CD14-positive monocyte (primary cell): ENCODE measurements around the gene CELF2. TPM values are rescaled to one million over a fixed set of nuclear protein-coding genes. Genes with fewer than 3 reads are reported as not detected.
A peak's percentile ranks its signal among the peaks of the same experiment; 100 is the strongest.

Experiments
- DNase-seq, 3 donors: peaks; one replicate each; pipeline ENCODE4 v3.0.0-alpha.2; 2011 to 2022
- H2AFZ ChIP-seq: 2 replicates; pipeline ENCODE4 v1.6.0; 2012; ENCODE audit warnings: mild to moderate bottlenecking, low read depth, low read length, inconsistent platforms; ENCODE audit not compliant: insufficient read depth, poor library complexity, severe bottlenecking
- H3K27ac ChIP-seq, 2 donors: 1 replicate in 1 of 2; 2 replicates in 1 of 2; pipeline ENCODE4 v1.5.1; 2012 to 2013; ENCODE audit warnings: low read length in 2 of 2, control low read depth in 1 of 2, inconsistent platforms in 1 of 2, low read depth in 1 of 2, mild to moderate bottlenecking in 1 of 2
- H3K27me3 ChIP-seq, 2 donors: one replicate each; pipeline versions ENCODE4 v1.6.0 to v1.6.1; 2011 to 2013; ENCODE audit warnings: low read length in 2 of 2; ENCODE audit not compliant: control insufficient read depth in 2 of 2, insufficient read depth in 2 of 2
- H3K36me3 ChIP-seq, 2 donors: replicated peaks in 1 of 2; 1 replicate in 1 of 2; 2 replicates in 1 of 2; pipeline versions ENCODE4 v1.5.1 to v1.6.1; 2012 to 2013; ENCODE audit warnings: low read length in 2 of 2, control low read depth in 1 of 2, inconsistent platforms in 1 of 2, mild to moderate bottlenecking in 1 of 2; ENCODE audit not compliant: insufficient read depth in 2 of 2, control insufficient read depth in 1 of 2
- H3K4me1 ChIP-seq, 2 donors: 1 replicate in 1 of 2; 2 replicates in 1 of 2; pipeline versions ENCODE4 v1.5.1 to v1.6.1; 2012 to 2013; ENCODE audit warnings: low read length in 2 of 2, control low read depth in 1 of 2, inconsistent platforms in 1 of 2, mild to moderate bottlenecking in 1 of 2, moderate library complexity in 1 of 2; ENCODE audit not compliant: insufficient read depth in 2 of 2, control insufficient read depth in 1 of 2
- H3K4me2 ChIP-seq: replicated peaks from 2 replicates; pipeline ENCODE3; 2012; ENCODE audit warnings: low read length, moderate library complexity, mild to moderate bottlenecking; ENCODE audit not compliant: poor library complexity, severe bottlenecking; ENCODE audit errors: extremely low read depth
- H3K4me3 ChIP-seq, 3 experiments: fragments of 200-600 bp in 1 of 3; sonication (generic) in 1 of 3; replicated peaks in 1 of 3; 1 replicate in 2 of 3; 2 replicates in 1 of 3; pipeline ENCODE4 v1.5.1; 2011 to 2013; ENCODE audit warnings: low read length in 3 of 3, mild to moderate bottlenecking in 3 of 3, control low read depth in 2 of 3, low read depth in 2 of 3, inconsistent platforms in 1 of 3, moderate library complexity in 1 of 3
- H3K79me2 ChIP-seq: 2 replicates; pipeline ENCODE4 v1.6.0; 2012; ENCODE audit warnings: mild to moderate bottlenecking, control low read depth, inconsistent platforms, low read length, moderate library complexity; ENCODE audit not compliant: insufficient read depth
- H3K9ac ChIP-seq: 2 replicates; pipeline ENCODE4 v1.6.0; 2017; ENCODE audit warnings: low read length, mild to moderate bottlenecking; ENCODE audit not compliant: insufficient read depth, poor library complexity, severe bottlenecking
- H3K9me3 ChIP-seq, 2 donors: replicated peaks in 1 of 2; 1 replicate in 1 of 2; 2 replicates in 1 of 2; pipeline versions ENCODE4 v1.5.1 to v1.6.1; 2012 to 2013; ENCODE audit warnings: low read length in 2 of 2, control low read depth in 1 of 2; ENCODE audit not compliant: control insufficient read depth in 1 of 2, insufficient read depth in 1 of 2
- H4K20me1 ChIP-seq: 2 replicates; pipeline ENCODE4 v1.6.0; 2012; ENCODE audit warnings: mild to moderate bottlenecking, low read length, control low read depth, moderate library complexity; ENCODE audit not compliant: insufficient read depth
- H3K27ac Mint-ChIP-seq, 7 donors: one replicate each; pipeline ENCODE4 v1.8.0; 2020; ENCODE audit warnings: mild to moderate bottlenecking in 7 of 7, mixed read lengths in 7 of 7, moderate library complexity in 6 of 7, inconsistent platforms in 2 of 7
- H3K27me3 Mint-ChIP-seq, 3 donors: one replicate each; pipeline ENCODE4 v1.8.0; 2021 to 2022; ENCODE audit warnings: low read depth in 3 of 3, mild to moderate bottlenecking in 3 of 3, mixed read lengths in 3 of 3, moderate library complexity in 3 of 3, inconsistent platforms in 1 of 3
- H3K36me3 Mint-ChIP-seq, 2 donors: one replicate each; pipeline ENCODE4 v1.8.0; 2020; ENCODE audit warnings: mixed read lengths in 2 of 2, inconsistent platforms in 1 of 2, mild to moderate bottlenecking in 1 of 2
- H3K4me1 Mint-ChIP-seq: one replicate; pipeline ENCODE4 v1.8.0; 2020; ENCODE audit warnings: mild to moderate bottlenecking, mixed read lengths
- H3K4me3 Mint-ChIP-seq, 2 donors: one replicate each; pipeline ENCODE4 v1.8.0; 2020; ENCODE audit warnings: mild to moderate bottlenecking in 2 of 2, mixed read lengths in 2 of 2, moderate library complexity in 1 of 2
- H3K9me3 Mint-ChIP-seq, 7 donors: one replicate each; pipeline ENCODE4 v1.8.0; 2020 to 2022; ENCODE audit warnings: mixed read lengths in 7 of 7, mild to moderate bottlenecking in 6 of 7, moderate library complexity in 6 of 7, inconsistent platforms in 2 of 7
- WGBS: methylation state at CpG from one replicate; pipeline ENCODE4 v1.1.5; 2013; ENCODE audit warnings: missing lambda C conversion rate; ENCODE audit not compliant: insufficient coverage; 5-methylcytosine and 5-hydroxymethylcytosine counted together
- intact Hi-C, 2 donors: fragments of 100-400 bp; cut with micrococcal nuclease; formaldehyde crosslinking; loops; one replicate each; pipeline versions ENCODE4 v1.15.0 to v1.15.1; 2023
- polyA plus RNA-seq, 3 donors: library from polyadenylated mRNA; depleted of rRNA in 1 of 3; unstranded in 2 of 3; stranded (reverse) in 1 of 3; fragments of 300-500 nt in 2 of 3; fragments of >200 nt in 1 of 3; fragmentation: Illumina TruSeq in 2 of 3; gene quantifications; 1 replicate in 2 of 3; 2 replicates in 1 of 3; pipeline ENCODE4 v1.2.3, GENCODE V29; 2012 to 2021
- TF ChIP-seq, protein P1 (sequence below): fragments of 200-600 bp; IDR thresholded peaks from one replicate; pipeline ENCODE4 v1.8.0; 2022; ENCODE audit warnings: antibody characterized with exemption, mild to moderate bottlenecking

Gene CELF2
- polyA plus RNA-seq, 3 donors: 53.5 to 93.3 (median 80.5) TPM

GRCh38 chr10:11237571-11237970, 219.9 kb downstream of the CELF2 start:
- Mint-ChIP-seq H3K27me3 (peaks cover 0 to under 1% (median 0%) of the 10 kb centered on the region in 3 donors), H3K9me3 (no peaks in the 10 kb centered on the region), H3K36me3 (peaks cover 35 to 55% of the 10 kb centered on the region in 2 donors), H3K4me1 (peaks cover 18% of the 10 kb centered on the region), H3K4me3 (no peak overlapping the region), H3K27ac (peak overlapping the region; percentile 45 to 90 (median 58))
- Histone ChIP-seq H3K4me2 (no peak overlapping the region), H3K27me3 (no peaks in the 10 kb centered on the region), H2AFZ (no peak overlapping the region), H4K20me1 (peaks cover 100% of the 10 kb centered on the region), H3K27ac (peak overlapping the region in 1 of 2 donors; percentile 60), H3K9me3 (no peaks in the 10 kb centered on the region), H3K4me3 (no peak overlapping the region), H3K4me1 (peaks cover 17 to 24% of the 10 kb centered on the region in 2 donors), H3K36me3 (peaks cover 9 to 78% of the 10 kb centered on the region in 2 donors), H3K79me2 (peaks cover 100% of the 10 kb centered on the region), H3K9ac (no peak overlapping the region)
- intact Hi-C loops: no loop called here
- WGBS: 80% methylated on average over 2 of the region's 7 CpGs
- TF ChIP-seq, protein P1, sequence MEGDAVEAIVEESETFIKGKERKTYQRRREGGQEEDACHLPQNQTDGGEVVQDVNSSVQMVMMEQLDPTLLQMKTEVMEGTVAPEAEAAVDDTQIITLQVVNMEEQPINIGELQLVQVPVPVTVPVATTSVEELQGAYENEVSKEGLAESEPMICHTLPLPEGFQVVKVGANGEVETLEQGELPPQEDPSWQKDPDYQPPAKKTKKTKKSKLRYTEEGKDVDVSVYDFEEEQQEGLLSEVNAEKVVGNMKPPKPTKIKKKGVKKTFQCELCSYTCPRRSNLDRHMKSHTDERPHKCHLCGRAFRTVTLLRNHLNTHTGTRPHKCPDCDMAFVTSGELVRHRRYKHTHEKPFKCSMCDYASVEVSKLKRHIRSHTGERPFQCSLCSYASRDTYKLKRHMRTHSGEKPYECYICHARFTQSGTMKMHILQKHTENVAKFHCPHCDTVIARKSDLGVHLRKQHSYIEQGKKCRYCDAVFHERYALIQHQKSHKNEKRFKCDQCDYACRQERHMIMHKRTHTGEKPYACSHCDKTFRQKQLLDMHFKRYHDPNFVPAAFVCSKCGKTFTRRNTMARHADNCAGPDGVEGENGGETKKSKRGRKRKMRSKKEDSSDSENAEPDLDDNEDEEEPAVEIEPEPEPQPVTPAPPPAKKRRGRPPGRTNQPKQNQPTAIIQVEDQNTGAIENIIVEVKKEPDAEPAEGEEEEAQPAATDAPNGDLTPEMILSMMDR: no peak
- no peak for DNase-seq

GRCh38 chr10:11238893-11239292, 221.2 kb downstream of the CELF2 start:
- Histone ChIP-seq H3K79me2 (peaks cover 100% of the 10 kb centered on the region), H3K9me3 (no peaks in the 10 kb centered on the region), H2AFZ (no peak overlapping the region), H3K36me3 (peaks cover 0 to 72% of the 10 kb centered on the region in 2 donors), H4K20me1 (peaks cover 100% of the 10 kb centered on the region), H3K27me3 (no peaks in the 10 kb centered on the region), H3K4me2 (no peak overlapping the region), H3K4me1 (peaks cover 30 to 38% of the 10 kb centered on the region in 2 donors), H3K9ac (no peak overlapping the region), H3K4me3 (no peak overlapping the region), H3K27ac (peak overlapping the region in 1 of 2 donors; percentile 60)
- TF ChIP-seq, protein P1: no peak
- Mint-ChIP-seq H3K36me3 (peaks cover 29 to 49% of the 10 kb centered on the region in 2 donors), H3K27ac (peak overlapping the region in 1 of 7 donors; percentile 75), H3K4me3 (no peak overlapping the region), H3K9me3 (no peaks in the 10 kb centered on the region), H3K27me3 (peaks cover 0 to 2% (median 0%) of the 10 kb centered on the region in 3 donors), H3K4me1 (peaks cover 13% of the 10 kb centered on the region)
- DNase-seq: no peak
- intact Hi-C loops: no loop called here
- no CpG with 5 or more reads among the region's 4 CpGs for WGBS
